Glutamatergic neuron (in vitro differentiated cells): ENCODE results near the gene ZNF423. TPM values are rescaled to one million over a fixed set of nuclear protein-coding genes. Genes with fewer than 3 reads are reported as not detected.

Experiments used
- DNase-seq: peaks from one replicate; pipeline ENCODE4 v3.0.0; 2022
- H3K27ac Mint-ChIP-seq: one replicate; pipeline ENCODE4 v1.8.0; 2020; ENCODE audit warnings: mild to moderate bottlenecking, mixed read lengths, inconsistent platforms; ENCODE audit not compliant: unreplicated experiment
- H3K27me3 Mint-ChIP-seq: one replicate; pipeline ENCODE4 v1.8.0; 2020; ENCODE audit warnings: mild to moderate bottlenecking, moderate library complexity, mixed read lengths, inconsistent platforms; ENCODE audit not compliant: unreplicated experiment
- H3K36me3 Mint-ChIP-seq: one replicate; pipeline ENCODE4 v1.8.0; 2020; ENCODE audit warnings: mild to moderate bottlenecking, mixed read lengths, inconsistent platforms; ENCODE audit not compliant: unreplicated experiment
- H3K4me1 Mint-ChIP-seq: one replicate; pipeline ENCODE4 v1.8.0; 2020; ENCODE audit warnings: mild to moderate bottlenecking, low read depth, mixed read lengths, inconsistent platforms; ENCODE audit not compliant: unreplicated experiment
- H3K4me3 Mint-ChIP-seq: one replicate; pipeline ENCODE4 v1.8.0; 2020; ENCODE audit warnings: mild to moderate bottlenecking, mixed read lengths, inconsistent platforms; ENCODE audit not compliant: unreplicated experiment
- H3K9me3 Mint-ChIP-seq: one replicate; pipeline ENCODE4 v1.8.0; 2020; ENCODE audit warnings: mild to moderate bottlenecking, moderate library complexity, mixed read lengths, inconsistent platforms; ENCODE audit not compliant: unreplicated experiment
- CTCF ChIP-seq: fragments of 200-600 bp; sonication (generic); IDR thresholded peaks from one replicate; pipeline ENCODE4 v1.5.0; 2021; ENCODE audit not compliant: partially characterized antibody, unreplicated experiment
- total RNA-seq: library from RNA; stranded (reverse); fragmentation: NEBNext Ultra II Directional; extraction: Animal tissue kit (Norgen Biotek cat#: 25700); gene quantifications from one replicate; pipeline ENCODE4 v1.2.1, GENCODE V29; 2021; ENCODE audit not compliant: unreplicated experiment

The ZNF423 gene
- total RNA-seq, 1 donor from 2014 or later: 149 TPM

- peaks cover 8% of the 10 kb centered on the region for H3K27me3 Mint-ChIP-seq
- peaks cover 44% of the 10 kb centered on the region for H3K4me1 Mint-ChIP-seq
- H3K36me3 Mint-ChIP-seq: peaks cover 17% of the 10 kb centered on the region
- no peak overlapping the region for H3K4me3 Mint-ChIP-seq
- no peak for TF ChIP-seq CTCF
- H3K27ac Mint-ChIP-seq: peak overlapping the region; percentile 22
- no peak for DNase-seq
- peaks cover 20% of the 10 kb centered on the region for H3K9me3 Mint-ChIP-seq
These were observed 138.2 kb downstream of the ZNF423 start for GRCh38 chr16:49717689-49718088.

- Mint-ChIP-seq H3K4me3 (peak overlapping the region; percentile 34), H3K4me1 (peaks cover 44% of the 10 kb centered on the region), H3K27ac (peak overlapping the region; percentile 59), H3K9me3 (peaks cover 16% of the 10 kb centered on the region), H3K27me3 (peaks cover 6% of the 10 kb centered on the region), H3K36me3 (peaks cover 14% of the 10 kb centered on the region)
- DNase-seq: no peak
- TF ChIP-seq CTCF: no peak
These were observed 139.5 kb downstream of the ZNF423 start for GRCh38 chr16:49716339-49716934.

- Mint-ChIP-seq H3K9me3 (peaks cover 13% of the 10 kb centered on the region), H3K36me3 (peaks cover 8% of the 10 kb centered on the region), H3K4me3 (peak overlapping the region; percentile 28), H3K27ac (peak overlapping the region; percentile 14), H3K4me1 (peaks cover 53% of the 10 kb centered on the region), H3K27me3 (peaks cover 6% of the 10 kb centered on the region)
- TF ChIP-seq CTCF: no peak
- no peak for DNase-seq
These were observed 142.1 kb downstream of the ZNF423 start for GRCh38 chr16:49713770-49714169.

GRCh38 chr16:49712542-49712941 lies 143.4 kb downstream of the ZNF423 start:
- Mint-ChIP-seq H3K4me1 (peaks cover 50% of the 10 kb centered on the region), H3K36me3 (peaks cover 6% of the 10 kb centered on the region), H3K9me3 (peaks cover 13% of the 10 kb centered on the region), H3K27me3 (peaks cover 6% of the 10 kb centered on the region), H3K27ac (peak overlapping the region; percentile 14), H3K4me3 (no peak overlapping the region)
- no peak for DNase-seq
- TF ChIP-seq CTCF: no peak

GRCh38 chr16:49712106-49712505 lies 143.8 kb downstream of the ZNF423 start:
- Mint-ChIP-seq H3K36me3 (peaks cover 3% of the 10 kb centered on the region), H3K4me3 (no peak overlapping the region), H3K27ac (no peak overlapping the region), H3K27me3 (peaks cover 6% of the 10 kb centered on the region), H3K9me3 (peaks cover 12% of the 10 kb centered on the region), H3K4me1 (peaks cover 47% of the 10 kb centered on the region)
- no peak for DNase-seq
- no peak for TF ChIP-seq CTCF
